NCI-H1417 treated with DMSO at 0.1 percent for 48 hours (cell line): ENCODE results near the gene MAP3K6.

ENCODE experiments used
- DNase-seq: peaks from one replicate; lab custom pipeline; 2025; lab: John Stamatoyannopoulos, UW

MAP3K6 gene

GRCh38 chr1:27374362-27375086 is 7.8 kb upstream of the MAP3K6 start, which contains the start of gene FCN3:
Gene FCN3, minus strand, starts transcription at chr1:27374824. Its CDS starts 6 bp downstream, at chr1:27374818.
- DNase-seq: no peak

- no peak for DNase-seq
Measured at GRCh38 chr1:27372808-27373690, 6.3 kb upstream of the MAP3K6 start.

- DNase-seq: no peak
Measured at GRCh38 chr1:27372022-27372807, 5.5 kb upstream of the MAP3K6 start.

DNA sequence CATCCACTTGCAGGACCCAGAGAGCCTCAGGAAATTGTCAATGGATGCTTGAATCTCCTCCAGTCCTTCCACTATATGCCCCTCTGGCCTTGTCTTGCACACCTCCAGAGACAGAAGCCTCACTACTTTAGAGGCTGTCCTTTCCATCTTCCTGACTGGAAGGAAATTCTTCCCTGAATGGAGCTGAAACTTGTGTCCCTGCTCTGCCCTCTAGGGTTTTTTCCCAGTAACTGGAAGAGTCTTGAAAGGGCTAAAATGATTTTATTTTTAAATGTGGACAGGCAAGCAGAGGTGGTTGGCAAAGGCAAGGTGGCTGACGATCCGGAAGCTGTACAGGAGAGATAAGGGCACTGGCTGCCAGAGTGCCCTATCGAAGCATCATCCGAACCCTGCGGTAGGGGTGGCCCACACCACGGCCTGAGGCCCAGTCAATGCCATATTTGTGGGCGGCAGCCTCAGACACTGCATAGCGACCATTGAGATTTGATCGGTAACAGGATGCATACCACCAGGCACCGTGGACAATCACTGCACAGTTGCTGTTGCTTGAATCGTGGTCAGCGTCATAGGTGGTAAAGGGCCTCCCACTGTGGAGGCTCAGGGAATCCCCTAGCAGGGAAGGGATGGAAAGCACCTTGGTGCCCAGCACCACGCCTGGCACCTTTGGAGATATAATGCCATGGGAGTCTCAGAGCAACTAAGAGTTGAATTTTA is 2.3 kb upstream of the MAP3K6 start:
- no peak for DNase-seq

DNA sequence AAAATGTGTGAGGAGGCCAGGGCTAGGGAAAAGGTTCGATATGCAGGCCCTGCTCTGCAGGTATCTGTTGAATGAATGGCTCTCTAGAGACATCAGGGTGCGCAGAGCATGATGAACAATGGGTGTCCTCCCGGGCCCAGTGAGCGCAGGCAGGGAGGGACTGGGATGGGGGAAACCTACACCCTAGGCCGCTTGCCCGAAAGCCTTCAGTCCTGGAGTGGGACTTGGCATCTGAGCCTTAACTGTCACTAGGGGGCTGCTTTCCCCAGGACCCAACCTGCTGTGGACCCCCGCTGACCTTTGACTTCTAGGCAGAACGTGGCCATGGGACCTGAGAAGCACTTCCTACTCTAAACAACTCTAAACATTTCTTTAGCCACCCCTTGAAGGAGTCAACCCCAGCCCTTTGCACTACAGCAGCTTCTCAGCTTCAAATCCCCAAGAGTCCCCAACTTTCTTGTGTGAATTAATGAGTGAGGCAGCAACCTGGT is 444 bp upstream of the MAP3K6 start:
- no peak for DNase-seq

- DNase-seq: no peak
Measured at GRCh38 chr1:27366113-27366410, 699 bp downstream of the MAP3K6 start.

GRCh38 chr1:27365372-27366112 is 1.2 kb downstream of the MAP3K6 start:
- DNase-seq: no peak

GRCh38 chr1:27364696-27365371 is 1.9 kb downstream of the MAP3K6 start:
- no peak for DNase-seq

DNA sequence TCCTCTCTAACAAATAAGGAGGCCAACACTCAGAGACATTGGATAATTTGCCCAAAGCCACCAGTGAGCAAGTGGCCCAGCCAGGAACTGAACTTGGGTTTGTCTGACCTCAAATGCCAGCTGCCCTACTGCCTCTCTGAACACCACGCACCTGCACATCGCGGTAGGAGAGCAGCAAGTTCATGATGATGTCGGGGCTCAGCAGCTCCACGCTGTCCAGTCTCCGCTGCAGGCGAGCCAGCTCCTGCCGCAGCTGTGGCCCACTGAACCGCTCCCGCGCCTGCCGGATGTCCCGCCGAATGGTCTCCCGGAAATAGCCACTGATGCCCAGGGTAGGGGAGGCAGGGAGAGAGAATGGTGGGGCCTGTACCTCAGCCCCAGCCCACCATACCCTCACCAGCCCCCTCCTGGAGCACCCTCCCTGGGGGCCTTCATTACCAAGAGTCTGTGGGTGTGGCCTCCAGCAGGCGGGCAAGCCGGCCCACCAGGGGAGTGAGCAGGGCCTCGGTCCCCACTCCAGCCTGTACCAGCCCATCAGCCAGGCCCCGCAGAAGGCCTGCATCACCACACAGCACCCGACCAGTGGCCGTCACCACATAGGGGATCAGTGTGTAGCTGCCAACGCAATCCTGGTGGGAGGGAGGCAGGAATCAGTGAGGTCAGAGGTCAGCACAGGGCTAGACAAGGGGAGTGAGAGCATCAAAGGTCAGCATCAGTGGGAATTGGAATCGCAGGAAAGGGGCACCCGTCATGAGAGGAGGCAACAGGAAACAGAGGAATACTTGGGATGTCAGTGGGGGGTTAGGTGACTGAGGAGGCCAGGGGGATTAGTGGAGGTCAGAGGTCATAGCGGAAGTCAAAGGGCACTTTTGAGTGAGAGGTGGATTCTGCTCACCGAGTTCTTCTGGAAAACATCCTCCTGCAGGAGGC is 2.7 kb downstream of the MAP3K6 start:
- no peak for DNase-seq

- no peak for DNase-seq
Measured at GRCh38 chr1:27361553-27361952, 5.2 kb downstream of the MAP3K6 start.

GRCh38 chr1:27361044-27361402 is 5.7 kb downstream of the MAP3K6 start:
- no peak for DNase-seq

DNA sequence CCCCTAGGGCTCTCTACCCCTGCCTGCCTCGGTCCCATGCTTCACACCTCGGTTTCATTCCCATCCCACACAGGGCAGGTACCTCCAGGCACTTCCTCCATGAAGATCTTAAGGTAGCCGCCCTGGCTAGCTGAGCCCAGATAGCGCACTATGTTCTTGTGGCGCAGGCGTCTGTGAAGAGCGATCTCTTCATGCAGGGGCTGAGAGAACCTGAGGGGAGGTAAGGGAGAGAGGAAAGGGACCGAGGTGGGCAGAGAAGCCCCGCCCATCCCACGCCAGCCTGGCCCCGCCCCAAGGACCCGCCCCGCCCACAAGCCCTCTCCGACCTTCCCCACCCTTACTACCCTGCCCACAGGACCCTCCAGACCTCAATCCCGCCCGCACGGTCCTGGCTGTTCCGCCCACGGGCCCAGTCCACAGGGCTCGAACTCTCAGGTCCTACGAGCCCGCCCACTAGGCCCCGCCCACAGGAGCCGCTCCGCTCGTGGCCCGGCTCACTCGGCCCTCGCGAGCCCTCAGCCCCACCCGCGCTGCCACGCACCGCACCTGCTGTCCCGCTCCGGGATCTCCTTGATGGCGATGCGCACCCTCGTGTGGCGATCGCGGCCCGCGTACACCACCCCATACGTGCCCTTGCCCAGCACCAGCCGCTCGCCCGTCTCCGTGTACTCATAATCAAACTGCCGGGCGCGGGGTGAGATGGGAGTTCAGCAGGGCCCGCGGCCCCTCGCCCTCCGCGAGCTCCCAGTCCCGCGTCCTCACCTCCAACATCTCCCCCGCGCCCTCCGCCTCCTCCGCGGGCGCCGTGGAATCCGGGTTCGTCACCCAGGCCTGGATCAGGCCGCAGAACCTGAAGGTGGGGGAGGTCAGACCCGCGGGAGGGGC is 6.4 kb downstream of the MAP3K6 start:
- DNase-seq: no peak

- DNase-seq: no peak
Measured at GRCh38 chr1:27359822-27360158, 7.0 kb downstream of the MAP3K6 start.

DNA sequence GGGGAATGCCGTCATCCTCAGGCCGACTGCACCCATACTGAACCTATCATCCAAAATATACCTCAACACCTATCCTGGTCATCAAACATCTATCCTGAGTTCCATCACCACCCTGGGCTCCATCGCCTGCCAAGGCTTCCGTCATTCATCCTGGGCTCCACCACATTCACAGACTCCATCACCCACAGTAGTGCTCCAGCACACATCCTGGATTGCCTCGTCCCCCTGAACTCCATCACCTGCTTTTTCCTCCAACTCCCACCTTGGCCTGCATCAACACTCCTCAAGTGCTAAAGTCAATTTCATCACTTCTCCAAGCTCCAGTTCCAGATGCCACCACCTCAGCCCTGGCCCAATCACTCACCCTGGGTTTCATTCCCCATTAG is 7.8 kb downstream of the MAP3K6 start:
- DNase-seq: no peak

DNA sequence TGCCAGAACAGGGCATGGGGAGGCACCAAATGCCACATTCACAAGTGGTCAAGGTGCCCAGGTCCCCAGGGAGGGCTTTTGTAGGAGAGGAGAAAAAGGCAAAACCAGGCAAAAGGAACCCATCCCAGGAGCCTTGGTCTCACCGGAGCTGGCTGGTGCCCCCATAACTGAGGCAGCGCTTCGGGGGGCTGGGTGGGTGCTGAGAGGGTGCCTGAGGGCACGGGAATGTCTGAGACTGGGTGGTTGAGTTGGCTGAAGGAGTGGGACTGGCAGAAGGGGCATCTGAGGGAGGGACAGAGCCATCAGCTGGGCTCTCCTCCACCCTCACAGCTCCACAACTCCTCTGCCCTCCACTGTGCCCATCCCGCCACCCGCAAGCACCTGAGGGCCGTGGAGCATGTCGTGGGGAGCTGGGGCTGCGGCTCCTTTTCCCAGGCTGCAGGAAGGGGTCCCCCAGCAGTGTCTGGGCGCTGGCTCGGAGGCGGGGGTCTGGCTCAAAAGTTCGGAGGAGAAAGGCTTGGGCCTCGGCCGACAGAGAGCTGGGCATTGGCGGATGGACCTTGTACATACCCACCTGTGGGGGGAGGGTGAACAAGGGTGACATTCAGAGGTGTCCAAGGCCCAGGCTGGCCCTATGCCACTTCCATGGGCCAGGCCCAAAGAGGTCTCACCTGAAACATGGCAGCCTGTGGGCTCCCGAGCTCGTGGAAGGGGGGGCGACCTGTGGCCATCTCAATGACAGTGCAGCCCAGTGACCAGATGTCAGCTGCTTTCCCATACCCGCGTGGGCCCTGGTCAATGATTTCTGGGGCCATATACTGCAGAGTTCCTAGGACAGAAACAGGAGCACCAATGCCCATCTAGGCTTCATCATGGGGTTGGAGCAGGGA is 8.5 kb downstream of the MAP3K6 start:
- no peak for DNase-seq

- no peak for DNase-seq
Measured at GRCh38 chr1:27357281-27358037, 9.3 kb downstream of the MAP3K6 start.
